ENCODE measurements around the gene OR9Q2. TPM values are rescaled to one million over a fixed set of nuclear protein-coding genes. Genes with fewer than 3 reads are reported as not detected.

OR9Q2 gene
- total RNA-seq, 1 donor from 2014 or later: not detected

DNA sequence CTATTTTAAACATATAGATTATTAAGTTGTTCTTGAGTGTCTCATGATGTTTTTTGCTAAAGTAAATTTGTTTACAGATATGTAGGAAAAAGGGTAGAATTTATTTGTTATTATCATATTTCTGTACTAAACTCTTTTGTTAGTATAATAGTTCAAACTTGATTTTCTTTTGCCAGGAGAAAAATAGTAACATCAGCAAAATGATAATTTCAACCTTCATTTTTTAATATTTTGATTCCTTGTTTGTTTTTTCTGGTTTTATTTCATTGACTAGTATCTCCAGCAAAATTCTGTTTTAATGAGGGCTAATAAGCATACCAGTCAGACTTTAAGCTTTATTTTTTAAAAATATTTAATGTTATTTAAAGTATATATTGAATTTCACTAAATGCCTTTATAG lies 27.6 kb downstream of the OR9Q2 start:
- DNase-seq (ENCODE audit: extremely low spot score in 2 of 2): no peak
- no peak for TF ChIP-seq POLR2AphosphoS5 (IDR thresholded peaks at IDR 0.05; ENCODE audit: insufficient read depth in 1 of 2, low read depth in 1 of 2)
- no peak for TF ChIP-seq POLR2A (IDR thresholded peaks at IDR 0.05)
- TF ChIP-seq, protein P1, sequence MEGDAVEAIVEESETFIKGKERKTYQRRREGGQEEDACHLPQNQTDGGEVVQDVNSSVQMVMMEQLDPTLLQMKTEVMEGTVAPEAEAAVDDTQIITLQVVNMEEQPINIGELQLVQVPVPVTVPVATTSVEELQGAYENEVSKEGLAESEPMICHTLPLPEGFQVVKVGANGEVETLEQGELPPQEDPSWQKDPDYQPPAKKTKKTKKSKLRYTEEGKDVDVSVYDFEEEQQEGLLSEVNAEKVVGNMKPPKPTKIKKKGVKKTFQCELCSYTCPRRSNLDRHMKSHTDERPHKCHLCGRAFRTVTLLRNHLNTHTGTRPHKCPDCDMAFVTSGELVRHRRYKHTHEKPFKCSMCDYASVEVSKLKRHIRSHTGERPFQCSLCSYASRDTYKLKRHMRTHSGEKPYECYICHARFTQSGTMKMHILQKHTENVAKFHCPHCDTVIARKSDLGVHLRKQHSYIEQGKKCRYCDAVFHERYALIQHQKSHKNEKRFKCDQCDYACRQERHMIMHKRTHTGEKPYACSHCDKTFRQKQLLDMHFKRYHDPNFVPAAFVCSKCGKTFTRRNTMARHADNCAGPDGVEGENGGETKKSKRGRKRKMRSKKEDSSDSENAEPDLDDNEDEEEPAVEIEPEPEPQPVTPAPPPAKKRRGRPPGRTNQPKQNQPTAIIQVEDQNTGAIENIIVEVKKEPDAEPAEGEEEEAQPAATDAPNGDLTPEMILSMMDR (IDR thresholded peaks at IDR 0.05): no peak
- Histone ChIP-seq H3K27me3 (no peaks in the 10 kb centered on the region), H3K27ac (no peak overlapping the region), H3K36me3 (no peaks in the 10 kb centered on the region), H3K4me3 (no peak overlapping the region), H3K4me1 (no peaks in the 10 kb centered on the region), H3K9me3 (no peaks in the 10 kb centered on the region)
- intact Hi-C loops (cut with DNase I): no loop called here

DNA sequence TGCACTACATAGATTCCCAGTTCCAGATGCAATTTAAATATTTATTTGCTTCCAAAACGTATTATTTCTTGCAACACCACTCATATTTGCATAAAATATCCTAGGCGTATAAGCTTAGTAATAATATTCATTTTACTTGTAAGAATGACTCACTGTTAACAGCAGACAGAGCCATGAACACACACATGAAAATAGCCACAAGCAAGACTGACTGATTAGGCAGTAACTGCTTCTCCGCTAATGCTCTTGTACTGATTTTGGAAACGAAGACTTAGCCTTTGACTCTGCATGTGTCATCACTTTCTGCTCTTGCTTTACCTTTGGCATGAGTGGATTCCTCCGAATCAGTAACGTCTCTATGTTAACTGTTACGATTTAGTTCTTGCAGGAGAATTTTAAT lies 33.9 kb downstream of the OR9Q2 start:
- H3K4me3 ChIP-seq: no peak overlapping the region
- no peak for DNase-seq (ENCODE audit: extremely low spot score in 2 of 2)
- intact Hi-C loops (cut with DNase I): loop anchor here (5.0 kb wide), 1 partner anchor 975 kb away; no protein-coding TSS in a partner anchor
- TF ChIP-seq POLR2AphosphoS5 (IDR thresholded peaks at IDR 0.05; ENCODE audit: insufficient read depth in 1 of 2, low read depth in 1 of 2) (no peak), POLR2A (IDR thresholded peaks at IDR 0.05) (no peak)
- H3K27me3 ChIP-seq: no peaks in the 10 kb centered on the region
- H3K4me1 ChIP-seq: no peaks in the 10 kb centered on the region
- no peaks in the 10 kb centered on the region for H3K9me3 ChIP-seq
- no peaks in the 10 kb centered on the region for H3K36me3 ChIP-seq
- no peak overlapping the region for H3K27ac ChIP-seq

DNA sequence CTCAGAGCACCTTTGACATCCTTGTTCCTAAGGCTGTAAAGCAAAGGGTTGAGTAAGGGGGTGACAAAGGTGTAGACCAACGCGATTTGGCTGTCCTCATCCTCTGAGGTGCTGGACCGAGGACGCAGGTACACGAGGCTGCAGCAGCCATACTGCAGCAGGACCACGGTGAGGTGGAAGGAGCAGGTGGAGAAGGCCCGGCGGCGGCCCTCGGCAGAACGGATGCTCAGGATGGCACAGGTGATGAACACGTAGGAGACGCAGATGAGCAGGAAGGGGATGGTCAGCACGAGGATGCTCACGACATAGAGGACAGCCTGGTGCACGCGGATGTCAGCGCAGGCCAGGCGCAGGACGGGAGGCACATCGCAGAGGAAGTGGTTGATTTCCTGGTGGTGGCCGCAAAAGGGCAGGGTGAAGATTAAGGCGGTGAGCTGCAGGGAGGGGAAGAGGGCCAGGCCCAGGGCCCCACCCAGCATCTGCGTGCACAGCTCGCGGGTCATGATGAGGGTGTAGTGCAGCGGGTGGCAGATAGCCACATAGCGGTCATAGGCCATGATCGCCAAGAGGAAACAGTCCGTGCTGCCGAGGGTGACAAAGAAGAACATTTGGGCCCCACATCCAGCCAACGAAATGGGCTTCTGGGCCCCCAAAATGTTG lies 39.2 kb downstream of the OR9Q2 start:
- Histone ChIP-seq H3K4me3 (no peak overlapping the region), H3K27me3 (no peaks in the 10 kb centered on the region), H3K27ac (no peak overlapping the region), H3K4me1 (no peaks in the 10 kb centered on the region), H3K36me3 (no peaks in the 10 kb centered on the region), H3K9me3 (no peaks in the 10 kb centered on the region)
- TF ChIP-seq POLR2AphosphoS5 (IDR thresholded peaks at IDR 0.05; ENCODE audit: insufficient read depth in 1 of 2, low read depth in 1 of 2) (no peak), POLR2A (IDR thresholded peaks at IDR 0.05) (no peak)
- TF ChIP-seq, protein P1 (IDR thresholded peaks at IDR 0.05): no peak
- no peak for DNase-seq (ENCODE audit: extremely low spot score in 2 of 2)
- intact Hi-C loops (cut with DNase I): no loop called here

Other genes starting within 250 kb of the OR9Q2 start
- gene OR9Q1, start 165.2 kb upstream of the OR9Q2 start, total RNA-seq: not detected
- not detected for gene OR6Q1, start 158.1 kb upstream of the OR9Q2 start, total RNA-seq
- gene OR9I1, start 63.5 kb upstream of the OR9Q2 start, total RNA-seq: not detected
- gene OR1S2, start 15.1 kb downstream of the OR9Q2 start, total RNA-seq: not detected
- gene OR1S1, start 23.6 kb downstream of the OR9Q2 start, total RNA-seq: not detected
- gene OR10Q1, start 39.8 kb downstream of the OR9Q2 start, total RNA-seq: not detected
- not detected for gene OR10W1, start 79.2 kb downstream of the OR9Q2 start, total RNA-seq
- not detected for gene OR5B17, start 170.0 kb downstream of the OR9Q2 start, total RNA-seq
- not detected for gene OR5B3, start 217.8 kb downstream of the OR9Q2 start, total RNA-seq
- not detected for gene OR5B2, start 239.1 kb downstream of the OR9Q2 start, total RNA-seq

All from vagina (tissue), 2 donors.